ENCODE results near the gene IP6K2.

IP6K2 gene

GRCh38 chr3:48663489-48664312 is 53.3 kb downstream of the IP6K2 start:
- peak; percentile 94 for DNase-seq (ENCODE audit: low read depth)
- TF ChIP-seq CTCF (IDR thresholded peaks at IDR 0.05; ENCODE audit: low read depth, low read length, missing control alignments) = peak; percentile 85
- H3K4me3 ChIP-seq (ENCODE audit: low read depth, low read length) = peak overlapping the region; percentile 64

DNA sequence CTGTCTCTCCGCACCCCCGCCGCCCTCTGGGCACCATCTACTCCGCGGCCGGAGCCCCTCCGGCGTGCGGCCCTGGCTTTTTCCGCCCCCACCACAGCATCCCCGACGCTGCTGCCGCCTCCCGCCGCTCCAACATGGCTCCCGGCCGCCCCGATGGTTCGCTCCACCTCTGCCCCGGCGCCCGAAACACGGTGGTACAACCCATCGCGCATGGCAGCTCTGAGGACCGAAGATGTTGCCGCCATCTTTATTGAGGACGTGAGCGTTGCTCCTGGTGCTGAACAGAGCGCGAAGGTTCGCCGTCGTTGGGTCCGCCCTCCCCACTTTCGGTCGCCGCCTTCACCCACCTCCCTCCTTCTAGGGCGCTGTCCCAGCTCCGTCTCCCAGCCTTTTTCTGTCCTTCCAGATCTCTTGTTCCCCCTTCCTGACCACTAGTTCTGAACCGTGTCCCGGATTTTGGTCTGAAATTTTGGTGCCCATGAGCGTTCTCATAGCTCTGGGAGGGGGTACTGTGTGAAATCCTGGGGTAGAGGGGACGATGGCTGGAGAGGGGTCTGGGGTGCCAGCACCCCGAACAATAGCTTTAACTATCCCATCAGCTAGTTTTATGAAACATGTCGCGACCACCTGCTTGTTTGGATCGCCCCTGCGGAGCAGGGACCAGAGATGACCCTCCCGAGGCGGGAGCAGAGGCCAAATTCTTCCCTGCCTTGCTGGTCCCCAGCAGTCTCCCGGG is 54.1 kb downstream of the IP6K2 start, which contains the start of gene CELSR3:
CELSR3 (minus strand) TSS at position 134 of the 736 bp plus-strand sequence. CDS start 252 bp downstream, outside the sequence.
- peak within 1 kb of the TSS; percentile 64 for H3K4me3 ChIP-seq (ENCODE audit: low read depth, low read length)
- DNase-seq (ENCODE audit: low read depth) = peak; percentile 67
- no peak for TF ChIP-seq CTCF (IDR thresholded peaks at IDR 0.05; ENCODE audit: low read depth, low read length, missing control alignments)

GRCh38 chr3:48662145-48662752 is 54.8 kb downstream of the IP6K2 start:
- peak overlapping the region; percentile 6; the same call in 1 of the 2 replicates for H3K4me3 ChIP-seq (ENCODE audit: low read depth, low read length)
- DNase-seq (ENCODE audit: low read depth) = no peak
- TF ChIP-seq CTCF (IDR thresholded peaks at IDR 0.05; ENCODE audit: low read depth, low read length, missing control alignments) = no peak

GRCh38 chr3:48661501-48662144 is 55.4 kb downstream of the IP6K2 start:
- no peak for TF ChIP-seq CTCF (IDR thresholded peaks at IDR 0.05; ENCODE audit: low read depth, low read length, missing control alignments)
- no peak for DNase-seq (ENCODE audit: low read depth)
- peak overlapping the region; percentile 16; the same call in 1 of the 2 replicates for H3K4me3 ChIP-seq (ENCODE audit: low read depth, low read length)

GRCh38 chr3:48660800-48661400 is 56.1 kb downstream of the IP6K2 start:
- TF ChIP-seq CTCF (IDR thresholded peaks at IDR 0.05; ENCODE audit: low read depth, low read length, missing control alignments) = no peak
- H3K4me3 ChIP-seq (ENCODE audit: low read depth, low read length) = no peak overlapping the region
- no peak for DNase-seq (ENCODE audit: low read depth)

- DNase-seq (ENCODE audit: low read depth) = no peak
- H3K4me3 ChIP-seq (ENCODE audit: low read depth, low read length) = no peak overlapping the region
- TF ChIP-seq CTCF (IDR thresholded peaks at IDR 0.05; ENCODE audit: low read depth, low read length, missing control alignments) = no peak
Observed at GRCh38 chr3:48656841-48657281, 60.2 kb downstream of the IP6K2 start.
